HG02610 (cell line): Measurements from ENCODE around the gene LRP2BP.

Source experiments
- ATAC-seq: cut with Tn5 transposase; IDR thresholded peaks from one replicate; pipeline ENCODE4 v1.9.1; 2021; ENCODE audit warnings: mild to moderate bottlenecking, moderate library complexity; ENCODE audit not compliant: unreplicated experiment

The LRP2BP gene

GRCh38 chr4:185395956-185396723, 416 bp upstream of the LRP2BP start:
- peak; percentile 78 for ATAC-seq

GRCh38 chr4:185394568-185395237, 1.0 kb downstream of the LRP2BP start:
- no peak for ATAC-seq

DNA sequence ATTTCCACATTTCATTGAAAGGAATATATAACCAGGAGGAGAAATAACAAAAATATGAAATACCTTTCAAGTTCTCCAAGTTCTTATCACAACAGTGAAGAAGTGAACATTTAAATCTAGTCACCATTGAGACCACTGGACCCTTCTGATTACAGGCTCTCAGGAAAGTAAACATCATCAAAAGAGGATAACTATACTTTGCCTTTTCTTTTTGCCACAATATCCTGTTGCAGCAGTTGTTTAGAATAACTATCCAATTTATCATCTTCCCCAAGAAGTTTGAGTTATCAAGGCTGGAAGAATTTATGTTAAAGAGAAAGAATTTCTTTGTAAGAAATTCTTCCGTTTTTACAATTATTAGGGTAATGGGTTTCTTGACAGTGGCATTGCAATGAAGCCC, 3.6 kb downstream of the LRP2BP start:
- ATAC-seq = no peak

- no peak for ATAC-seq
These were observed 4.8 kb downstream of the LRP2BP start for GRCh38 chr4:185390941-185391340.

- no peak for ATAC-seq
These were observed 7.8 kb downstream of the LRP2BP start for GRCh38 chr4:185387957-185388356.

- no peak for ATAC-seq
These were observed 10.8 kb downstream of the LRP2BP start for GRCh38 chr4:185384930-185385331.

DNA sequence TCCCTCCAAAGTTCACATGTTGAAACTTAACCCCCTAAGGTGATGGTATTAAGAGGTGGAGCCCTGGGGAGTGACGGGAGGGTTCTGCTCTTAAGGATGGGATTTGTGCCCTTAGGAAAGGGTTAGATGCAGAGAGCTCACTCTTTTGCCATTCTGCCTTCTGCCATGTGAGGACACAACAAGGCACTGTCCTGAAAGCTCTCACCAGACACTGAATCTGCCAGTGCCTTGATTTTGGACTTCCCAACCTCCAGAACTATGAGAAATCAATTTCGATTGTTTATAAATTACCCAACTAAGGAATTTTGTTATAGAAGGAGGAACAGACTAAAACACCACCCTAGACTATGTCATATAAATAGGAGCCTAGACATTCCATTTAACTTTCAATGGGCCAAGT, 11.7 kb downstream of the LRP2BP start:
- no peak for ATAC-seq

DNA sequence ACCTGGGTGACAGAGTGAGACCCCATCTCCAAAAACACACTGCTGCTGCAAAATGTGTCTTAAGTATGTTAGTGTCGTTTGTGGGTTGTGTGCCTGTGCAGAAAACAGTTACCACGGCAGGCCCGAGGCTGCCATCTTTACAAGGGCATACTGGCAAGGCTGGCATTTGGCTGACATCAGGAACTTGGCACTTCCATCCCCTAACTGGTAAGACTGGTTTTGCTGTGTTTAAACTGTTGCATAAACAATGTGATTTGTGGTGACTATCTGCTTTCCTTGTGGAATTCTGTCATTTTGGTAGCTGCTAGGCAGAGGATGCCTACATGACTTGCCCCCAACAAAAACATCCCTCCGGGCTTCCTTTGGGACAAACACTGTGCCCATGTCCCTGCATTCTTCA, 12.3 kb downstream of the LRP2BP start:
- no peak for ATAC-seq

GRCh38 chr4:185382754-185383153, 13.0 kb downstream of the LRP2BP start:
- no peak for ATAC-seq

DNA sequence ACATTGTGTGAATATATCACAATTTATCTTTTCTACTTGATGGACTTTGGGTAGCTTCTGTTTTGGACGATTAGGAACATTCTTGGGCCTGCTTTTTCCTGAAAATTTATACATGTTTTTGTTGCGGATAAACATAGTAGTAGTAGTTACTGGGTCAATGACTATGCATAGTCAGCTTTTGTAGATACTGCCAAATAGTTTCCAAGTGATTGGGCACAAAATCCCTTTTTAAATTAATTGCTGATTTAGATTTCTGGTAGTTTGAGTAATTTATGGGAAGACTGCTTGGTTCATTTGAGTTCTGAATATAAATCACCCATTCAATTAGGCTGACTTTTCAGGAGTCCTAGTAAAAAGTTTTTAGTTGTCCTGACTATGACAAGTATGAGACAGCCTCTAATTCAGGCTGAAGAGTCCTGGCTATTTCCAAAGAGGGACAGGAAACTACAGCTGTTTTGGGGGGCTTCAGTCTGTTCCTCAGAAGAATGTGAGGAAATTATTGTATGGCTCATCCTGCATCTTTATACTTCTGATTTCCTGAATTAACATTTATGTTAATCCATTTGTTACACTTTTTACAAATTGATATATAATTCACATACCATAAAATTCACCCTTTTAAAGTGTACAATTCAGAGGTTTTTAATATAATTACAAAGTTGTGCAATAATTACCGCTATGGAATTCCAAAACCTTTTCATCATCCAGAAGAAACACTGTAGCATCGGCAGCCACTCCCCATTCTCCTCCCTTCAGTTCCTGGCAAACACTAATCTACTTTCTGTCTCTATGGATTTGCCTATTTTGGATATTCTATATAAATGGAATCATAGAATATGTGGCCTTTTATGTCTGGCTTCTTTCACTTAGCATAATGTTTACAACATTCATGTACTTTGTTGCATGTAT, 14.2 kb downstream of the LRP2BP start:
- no peak for ATAC-seq

DNA sequence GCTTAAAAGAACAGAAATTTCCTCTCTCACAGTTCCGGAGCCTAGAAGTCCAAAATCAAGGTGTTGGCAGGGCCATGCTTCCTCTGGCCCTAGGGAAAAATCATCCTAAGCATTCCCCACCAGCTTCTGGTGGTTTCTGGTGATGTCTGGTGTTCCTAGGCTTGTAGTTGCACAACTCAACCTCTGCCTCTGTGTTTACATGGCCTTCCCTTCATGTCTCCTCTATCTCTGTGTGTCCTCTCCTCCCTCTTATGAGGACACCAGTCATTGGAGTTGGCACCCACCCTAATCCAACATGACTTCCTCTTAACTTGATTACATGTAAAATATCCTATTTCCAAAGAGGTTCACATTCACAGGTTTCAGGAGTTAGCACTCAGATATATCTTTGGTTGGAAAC, 15.4 kb downstream of the LRP2BP start:
- ATAC-seq = no peak

DNA sequence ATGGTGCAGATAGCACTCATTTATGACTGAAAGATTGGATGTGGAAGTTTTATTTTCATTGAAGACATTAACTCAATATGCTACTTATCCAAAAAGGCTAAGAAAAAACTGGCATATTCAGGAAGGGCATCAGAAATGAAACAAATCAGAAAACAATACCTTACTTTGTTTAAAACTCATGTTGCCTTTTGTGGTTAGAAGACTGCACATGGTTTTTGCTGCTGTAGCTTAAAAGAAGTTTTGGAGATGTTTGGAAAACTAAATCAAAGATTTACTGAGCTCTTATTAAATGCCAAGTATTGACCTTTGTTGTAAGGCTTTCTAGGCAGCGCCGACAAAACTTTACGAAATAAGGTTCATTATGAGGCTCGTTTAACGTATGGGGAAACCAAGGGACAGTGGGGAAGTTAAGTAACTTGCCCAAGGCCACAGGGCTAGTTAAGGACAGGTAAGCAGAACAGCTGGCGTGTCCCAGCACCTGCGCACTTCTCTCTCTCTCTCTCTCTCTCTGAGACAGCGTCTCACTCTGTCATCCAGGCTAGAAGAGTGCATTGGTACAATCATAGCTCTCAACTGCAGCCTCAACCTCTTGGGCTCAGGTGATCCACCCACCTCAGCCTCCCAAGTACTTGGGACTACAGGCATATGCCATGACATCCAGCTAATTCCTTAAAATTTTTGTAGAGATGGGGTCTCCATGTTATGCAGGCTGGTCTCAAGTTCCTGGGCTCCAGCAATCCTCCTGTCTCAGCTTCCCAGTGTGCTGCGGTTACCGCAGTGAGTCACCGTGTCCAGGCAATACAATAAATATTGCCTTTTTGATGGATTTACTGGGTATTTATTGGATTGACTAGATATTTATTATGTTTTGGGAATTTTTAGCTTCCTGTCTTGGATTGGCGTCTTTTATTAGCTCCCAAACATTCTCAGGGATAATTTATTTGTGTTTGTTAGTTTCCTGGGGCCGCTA, 16.1 kb downstream of the LRP2BP start:
- no peak for ATAC-seq

DNA sequence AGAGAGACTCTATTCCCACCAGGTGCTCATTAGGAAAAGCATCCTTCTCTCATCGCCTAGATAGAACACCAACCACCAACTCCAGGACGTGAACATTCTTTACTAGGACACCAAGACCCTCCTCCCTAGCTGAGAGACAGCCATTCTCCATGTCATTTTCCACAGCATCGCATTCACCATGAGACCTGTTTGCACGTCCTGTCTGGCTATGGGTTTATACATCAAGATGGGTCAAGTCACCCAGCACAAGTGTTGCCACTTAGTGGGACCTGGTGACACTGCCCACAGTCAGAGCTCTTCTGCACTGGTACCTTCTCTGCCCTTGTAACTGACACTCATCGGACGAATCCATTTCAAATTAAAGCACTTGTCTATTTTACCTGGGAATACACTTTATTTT, 17.5 kb downstream of the LRP2BP start:
- ATAC-seq = no peak

- peak; percentile 4 for ATAC-seq
These were observed 21.2 kb downstream of the LRP2BP start for GRCh38 chr4:185374573-185374972.

DNA sequence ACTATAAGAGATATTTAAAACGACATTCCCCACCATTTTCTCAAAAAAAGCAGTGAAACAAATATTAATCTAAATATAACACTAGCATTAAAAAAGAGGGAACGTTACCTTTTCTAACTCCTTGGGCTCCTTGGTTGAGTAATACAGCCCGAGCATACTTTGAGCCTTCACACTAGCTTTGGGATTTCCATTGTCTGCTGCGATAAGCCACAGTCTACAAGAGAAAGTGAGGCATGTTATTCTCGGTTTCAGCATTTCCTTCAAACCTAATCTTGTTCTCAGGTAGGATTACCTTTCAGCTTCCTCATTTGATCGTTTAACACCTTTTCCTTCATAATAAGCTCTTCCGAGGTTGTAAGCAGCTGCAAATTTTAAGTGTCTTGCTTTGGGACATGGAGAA, 21.7 kb downstream of the LRP2BP start:
- ATAC-seq = peak; percentile 65

GRCh38 chr4:185371702-185372101, 24.0 kb downstream of the LRP2BP start:
- ATAC-seq = no peak

- ATAC-seq = no peak
These were observed 25.3 kb downstream of the LRP2BP start for GRCh38 chr4:185370268-185370949.

DNA sequence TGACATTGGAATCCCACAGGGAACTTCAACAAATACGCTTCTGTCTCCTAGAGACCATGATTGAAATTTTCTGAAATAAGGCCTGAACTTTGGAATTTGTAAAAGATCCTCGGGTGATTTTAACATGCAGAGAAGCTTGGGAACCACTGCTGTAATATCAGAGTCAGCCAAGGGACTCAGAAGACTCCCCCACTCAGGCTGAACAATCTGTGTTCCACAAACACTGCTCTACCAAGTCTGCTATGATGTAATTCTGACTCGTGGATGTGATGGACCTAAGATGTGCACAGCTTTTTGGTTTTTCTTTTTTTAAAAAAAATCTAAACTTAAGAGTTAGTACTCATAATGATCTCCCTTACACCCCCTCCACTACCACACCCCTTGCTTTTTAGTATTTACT, 26.0 kb downstream of the LRP2BP start:
- no peak for ATAC-seq

DNA sequence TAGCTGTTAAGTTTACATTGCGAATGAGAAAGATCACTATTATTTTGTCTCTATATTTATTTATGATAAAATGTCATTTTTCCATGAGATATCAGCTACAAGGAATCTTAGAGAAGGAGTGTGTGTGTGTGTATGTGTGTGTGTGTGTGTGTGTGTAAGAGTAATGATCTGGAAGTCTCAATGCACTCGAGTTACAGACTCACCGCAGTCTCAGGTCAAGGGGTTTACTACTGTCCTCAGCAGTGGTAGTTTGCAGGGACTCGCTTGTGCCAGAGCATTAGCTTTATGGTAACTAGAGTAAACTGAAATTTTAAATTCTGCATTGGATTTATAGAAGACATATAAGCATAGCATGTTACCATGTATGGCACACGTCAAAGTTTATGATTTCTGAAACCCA, 30.8 kb downstream of the LRP2BP start:
- no peak for ATAC-seq

- ATAC-seq = no peak
These were observed 32.5 kb downstream of the LRP2BP start for GRCh38 chr4:185363251-185363650.
